Activated T-helper 9 cell treated with anti-CD3 and anti-CD28 coated beads, Interleukin-2, amount 50 U/mL, for 16 hours (primary cell): ENCODE results near the gene CAMTA1.
"Not testable (repeated sequence)": the region's sequence is repeated elsewhere in the genome, so short reads cannot be mapped to it uniquely, and the experiment has no call there.

Experiments
- DNase-seq: peaks from one replicate; pipeline ENCODE4 v3.0.0-alpha.2; 2020; ENCODE audit warnings: low read depth

Gene CAMTA1

GRCh38 chr1:7695497-7696117, 910.4 kb downstream of the CAMTA1 start:
- DNase-seq: no peak

GRCh38 chr1:7698641-7699040, 913.4 kb downstream of the CAMTA1 start:
- DNase-seq: no peak

- DNase-seq: no peak
These were observed 917.1 kb downstream of the CAMTA1 start for GRCh38 chr1:7702365-7702764.

- no peak for DNase-seq
These were observed 918.3 kb downstream of the CAMTA1 start for GRCh38 chr1:7703321-7704213.

- peak; percentile 86 for DNase-seq
These were observed 919.2 kb downstream of the CAMTA1 start for GRCh38 chr1:7704214-7705047.

- peak; percentile 31 for DNase-seq
These were observed 920.0 kb downstream of the CAMTA1 start for GRCh38 chr1:7705048-7705907.

- DNase-seq: no peak
These were observed 920.6 kb downstream of the CAMTA1 start for GRCh38 chr1:7705908-7706216.

GRCh38 chr1:7707527-7707926, 922.3 kb downstream of the CAMTA1 start:
- DNase-seq: no peak

GRCh38 chr1:7708065-7708464, 922.8 kb downstream of the CAMTA1 start:
- DNase-seq: not testable (repeated sequence)

- no peak for DNase-seq
These were observed 925.6 kb downstream of the CAMTA1 start for GRCh38 chr1:7710859-7711258.

GRCh38 chr1:7712731-7713323, 927.6 kb downstream of the CAMTA1 start:
- DNase-seq: no peak

GRCh38 chr1:7716506-7716905, 931.3 kb downstream of the CAMTA1 start:
- DNase-seq: no peak

- no peak for DNase-seq
These were observed 932.6 kb downstream of the CAMTA1 start for GRCh38 chr1:7717748-7718368.

GRCh38 chr1:7719468-7720094, 934.3 kb downstream of the CAMTA1 start:
- no peak for DNase-seq

GRCh38 chr1:7721940-7722669, 936.9 kb downstream of the CAMTA1 start:
- DNase-seq: no peak

GRCh38 chr1:7722670-7723012, 937.4 kb downstream of the CAMTA1 start:
- DNase-seq: no peak

- no peak for DNase-seq
These were observed 941.4 kb downstream of the CAMTA1 start for GRCh38 chr1:7726623-7727022.

GRCh38 chr1:7727809-7728471, 942.7 kb downstream of the CAMTA1 start:
- no peak for DNase-seq

GRCh38 chr1:7729761-7730160, 944.5 kb downstream of the CAMTA1 start:
- no peak for DNase-seq
